ENCODE data around the gene TTLL3. TPM values are rescaled to one million over a fixed set of nuclear protein-coding genes. Genes with fewer than 3 reads are reported as not detected.

Gene TTLL3
- total and polyA plus RNA-seq, 2 of the 13 experiments (the other 11 are each of a cell fraction or from before 2014, with no cell fraction given), result 9.5 to 51.2 TPM

GRCh38 chr3:9817436-9817835 lies 7.4 kb downstream of the TTLL3 start:
- Histone ChIP-seq H3K27me3 (ENCODE audit: control insufficient read depth in 1 of 2, insufficient read depth in 2 of 2, low read length in 2 of 2) (no peaks in the 10 kb centered on the region), H3K36me3 (replicated peaks in 1 of 2; ENCODE audit: control insufficient read depth in 1 of 2, insufficient read depth in 2 of 2, low read length in 2 of 2) (peaks cover 4 to 14% of the 10 kb centered on the region in 2 experiments; a peak in 4 of 5 replicates), H3K4me1 (ENCODE audit: insufficient read depth, low read length) (no peaks in the 10 kb centered on the region), H4K20me1 (ENCODE audit: insufficient read depth, low read length) (no peaks in the 10 kb centered on the region), H2AFZ (ENCODE audit: low read length) (no peak overlapping the region), H3K9me3 (ENCODE audit: low read length) (no peaks in the 10 kb centered on the region), H3K4me3 (replicated peaks in 1 of 3; ENCODE audit: insufficient read depth in 1 of 3, low read depth in 2 of 3, low read length in 3 of 3) (no peak overlapping the region), H3K4me2 (ENCODE audit: low read depth, low read length) (no peak overlapping the region), H3K27ac (ENCODE audit: extremely low read length, insufficient read depth, low read length) (no peak overlapping the region), H3K9ac (ENCODE audit: insufficient read depth, low read depth, low read length) (no peak overlapping the region), H3K79me2 (ENCODE audit: insufficient read depth, low read length) (no peaks in the 10 kb centered on the region)
- 93% methylated on average over 4 of the region's 6 CpGs for WGBS (ENCODE audit: low lambda C conversion rate)
- CTCF ChIA-PET (ENCODE audit: low intra/inter-chr PET ratio, low total read pairs), result no interaction called here
- in situ Hi-C loops (cut with HindIII; ENCODE audit: extremely low pct_ligation_motif_present, low pct_unique_long_range_greater_than_20kb) (no loop called here), intact Hi-C loops (cut with micrococcal nuclease; ENCODE audit: unreplicated experiment) (no loop called here)
- no peak for TF ChIP-seq CENPBD1 (CRISPR knock-in tag; IDR thresholded peaks at IDR 0.05; ENCODE audit: borderline replicate concordance, low read depth)
- no peak for TF ChIP-seq SUZ12 (IDR thresholded peaks at IDR 0.05; ENCODE audit: low read depth, low read length)
- TF ChIP-seq ZNF20 (CRISPR knock-in tag; IDR thresholded peaks at IDR 0.05), result no peak
- TF ChIP-seq REST (IDR thresholded peaks at IDR 0.05; ENCODE audit: borderline replicate concordance in 1 of 2, low read depth in 1 of 2, low read length in 2 of 2), result no peak
- no peak for TF ChIP-seq ZNF780A (CRISPR knock-in tag; IDR thresholded peaks at IDR 0.05)
- TF ChIP-seq ZNF331 (CRISPR knock-in tag; IDR thresholded peaks at IDR 0.05), result no peak
- DNase-seq (ENCODE audit: low spot score), result no peak
- ATAC-seq, result no peak
- BruUV-seq (replicated peaks), result no TSS peak
- POLR2A ChIA-PET, result no interaction called here
- no peak for FAIRE-seq

All from HepG2 (cell line).